H9 (cell line): ENCODE results near the gene HSPG2. TPM values are rescaled to one million over a fixed set of nuclear protein-coding genes. Genes with fewer than 3 reads are reported as not detected.

ENCODE experiments used
- DNase-seq: peaks from one replicate; pipeline ENCODE4 v3.0.0-alpha.2; 2017
- H2AFZ ChIP-seq: one replicate; pipeline ENCODE4 v1.6.1; 2013; ENCODE audit warnings: mild to moderate bottlenecking, low read length, control low read depth, moderate library complexity
- H2AK5ac ChIP-seq: 2 replicates; pipeline ENCODE4 v1.6.1; 2013; ENCODE audit warnings: low read length, control low read depth, mixed read lengths; ENCODE audit not compliant: insufficient read length
- H2BK120ac ChIP-seq: one replicate; pipeline ENCODE4 v1.6.1; 2013; ENCODE audit warnings: low read depth, mild to moderate bottlenecking, low read length, control low read depth, inconsistent platforms; ENCODE audit not compliant: poor library complexity, severe bottlenecking
- H2BK12ac ChIP-seq: 2 replicates; pipeline ENCODE4 v1.6.1; 2013; ENCODE audit warnings: low read length, control low read depth, mixed read lengths, low read depth; ENCODE audit not compliant: insufficient read length
- H2BK15ac ChIP-seq: 2 replicates; pipeline ENCODE4 v1.6.1; 2013; ENCODE audit warnings: low read depth, low read length, control low read depth
- H2BK20ac ChIP-seq: one replicate; pipeline ENCODE4 v1.6.1; 2013; ENCODE audit warnings: low read depth, mild to moderate bottlenecking, low read length, control low read depth, inconsistent platforms; ENCODE audit not compliant: poor library complexity, severe bottlenecking
- H2BK5ac ChIP-seq: 2 replicates; pipeline ENCODE4 v1.6.1; 2013; ENCODE audit warnings: low read length, control low read depth, mixed read lengths; ENCODE audit not compliant: insufficient read length
- H3K14ac ChIP-seq: 2 replicates; pipeline ENCODE4 v1.6.1; 2013; ENCODE audit warnings: low read length, control low read depth; ENCODE audit not compliant: insufficient read depth
- H3K18ac ChIP-seq: 2 replicates; pipeline ENCODE4 v1.6.1; 2013; ENCODE audit warnings: low read depth, mild to moderate bottlenecking, mixed read lengths, low read length, control low read depth; ENCODE audit not compliant: insufficient read length
- H3K23ac ChIP-seq: 2 replicates; pipeline ENCODE4 v1.6.1; 2013; ENCODE audit warnings: low read length, control low read depth, mixed read lengths, low read depth; ENCODE audit not compliant: insufficient read length
- H3K23me2 ChIP-seq: 2 replicates; pipeline ENCODE4 v1.6.1; 2013; ENCODE audit warnings: low read depth, mild to moderate bottlenecking, mixed read lengths, low read length, control low read depth; ENCODE audit not compliant: insufficient read length, poor library complexity, severe bottlenecking
- H3K27ac ChIP-seq: 2 replicates; pipeline ENCODE4 v1.5.1; 2013; ENCODE audit warnings: low read length, control low read depth, mixed read lengths, low read depth; ENCODE audit not compliant: insufficient read length
- H3K27me3 ChIP-seq: 2 replicates; pipeline ENCODE4 v1.6.1; 2013; ENCODE audit warnings: low read length, control low read depth, inconsistent platforms; ENCODE audit not compliant: insufficient read depth
- H3K4ac ChIP-seq: 2 replicates; pipeline ENCODE4 v1.6.1; 2013; ENCODE audit warnings: low read depth, mild to moderate bottlenecking, control low read depth, inconsistent platforms, low read length, moderate library complexity
- H3K4me1 ChIP-seq: 2 replicates; pipeline ENCODE4 v1.6.1; 2013; ENCODE audit warnings: low read length, control low read depth, inconsistent platforms; ENCODE audit not compliant: insufficient read depth
- H3K4me2 ChIP-seq: 2 replicates; pipeline ENCODE4 v1.6.1; 2013; ENCODE audit warnings: low read length, control low read depth, mixed read lengths; ENCODE audit not compliant: insufficient read length, insufficient read depth
- H3K56ac ChIP-seq: 2 replicates; pipeline ENCODE4 v1.6.1; 2013; ENCODE audit warnings: low read depth, mild to moderate bottlenecking, mixed read lengths, low read length, control low read depth; ENCODE audit not compliant: insufficient read length
- H3K79me1 ChIP-seq: 2 replicates; pipeline ENCODE4 v1.6.1; 2013; ENCODE audit warnings: low read depth, mild to moderate bottlenecking, moderate library complexity, low read length, control low read depth, inconsistent platforms; ENCODE audit not compliant: insufficient read depth, poor library complexity, severe bottlenecking
- H3K79me2 ChIP-seq: 2 replicates; pipeline ENCODE4 v1.6.1; 2013; ENCODE audit warnings: low read length, control low read depth, inconsistent platforms; ENCODE audit not compliant: insufficient read depth
- H3K9ac ChIP-seq: 2 replicates; pipeline ENCODE4 v1.6.1; 2013; ENCODE audit warnings: low read length, control low read depth, mixed read lengths; ENCODE audit not compliant: insufficient read length; ENCODE audit errors: extremely low read depth
- H3K9me3 ChIP-seq: one replicate; pipeline ENCODE4 v1.6.1; 2013; ENCODE audit warnings: low read depth, low read length, inconsistent platforms; ENCODE audit not compliant: control insufficient read depth
- H3T11ph ChIP-seq: one replicate; pipeline ENCODE4 v1.6.1; 2013; ENCODE audit warnings: mild to moderate bottlenecking, low read length, control low read depth, inconsistent platforms
- H4K20me1 ChIP-seq: one replicate; pipeline ENCODE4 v1.6.1; 2013; ENCODE audit not compliant: control insufficient read depth, insufficient read length, insufficient read depth
- H4K5ac ChIP-seq: 2 replicates; pipeline ENCODE4 v1.6.1; 2013; ENCODE audit warnings: low read depth, mild to moderate bottlenecking, mixed read lengths, low read length, control low read depth; ENCODE audit not compliant: insufficient read length
- H4K8ac ChIP-seq: replicated peaks from 2 replicates; pipeline ENCODE4 v1.6.1; 2013; ENCODE audit warnings: low read length, control low read depth, mixed read lengths, low read depth; ENCODE audit not compliant: insufficient read length
- H4K91ac ChIP-seq: 2 replicates; pipeline ENCODE4 v1.6.1; 2013; ENCODE audit warnings: low read depth, mild to moderate bottlenecking, moderate library complexity, mixed read lengths, low read length, control low read depth; ENCODE audit not compliant: insufficient read length
- H3K27ac Mint-ChIP-seq, 3 experiments: 2 replicates in 2 of 3; 3 replicates in 1 of 3; pipeline ENCODE4 v1.8.0; 2020 to 2021; ENCODE audit warnings: mixed read lengths in 3 of 3, mild to moderate bottlenecking in 1 of 3, moderate library complexity in 1 of 3
- H3K27me3 Mint-ChIP-seq: 2 replicates; pipeline ENCODE4 v1.8.0; 2021; ENCODE audit warnings: low read depth, mild to moderate bottlenecking, moderate library complexity, mixed read lengths
- H3K36me3 Mint-ChIP-seq, 3 experiments: 2 replicates in 2 of 3; 3 replicates in 1 of 3; pipeline ENCODE4 v1.8.0; 2020 to 2021; ENCODE audit warnings: low read depth in 3 of 3, mixed read lengths in 3 of 3; ENCODE audit not compliant: insufficient read depth in 1 of 3
- H3K4me1 Mint-ChIP-seq, 2 experiments: 2 replicates each; pipeline ENCODE4 v1.8.0; 2020; ENCODE audit warnings: mixed read lengths in 2 of 2
- H3K4me3 Mint-ChIP-seq, 2 experiments: 2 replicates in 1 of 2; 3 replicates in 1 of 2; pipeline ENCODE4 v1.8.0; 2020 to 2021; ENCODE audit warnings: mild to moderate bottlenecking in 2 of 2, mixed read lengths in 2 of 2, moderate library complexity in 1 of 2
- H3K9me3 Mint-ChIP-seq, 2 experiments: 2 replicates in 1 of 2; 3 replicates in 1 of 2; pipeline ENCODE4 v1.8.0; 2020; ENCODE audit warnings: mild to moderate bottlenecking in 2 of 2, mixed read lengths in 2 of 2, moderate library complexity in 1 of 2
- CTCF ChIP-seq: fragments of 200-600 bp; sonication (generic); conservative IDR thresholded peaks from 3 replicates; pipeline ENCODE4 v1.8.0; 2021; ENCODE audit warnings: antibody characterized with exemption, mild to moderate bottlenecking
- WGBS: extraction: QIAGEN DNeasy Blood & Tissue Kit; methylation state at CpG from one replicate; pipeline ENCODE4 v1.1.7; 2013; ENCODE audit warnings: missing lambda C conversion rate, low lambda C conversion rate, mixed read lengths; ENCODE audit not compliant: insufficient read length; ENCODE audit errors: extremely low coverage; 5-methylcytosine and 5-hydroxymethylcytosine counted together
- total RNA-seq: library from RNA; stranded (reverse); gene quantifications from 2 replicates; pipeline ENCODE4 v1.2.1, GENCODE V29; 2021

The HSPG2 gene
- total RNA-seq, 1 experiment from 2014 or later: 90.0 TPM

DNA sequence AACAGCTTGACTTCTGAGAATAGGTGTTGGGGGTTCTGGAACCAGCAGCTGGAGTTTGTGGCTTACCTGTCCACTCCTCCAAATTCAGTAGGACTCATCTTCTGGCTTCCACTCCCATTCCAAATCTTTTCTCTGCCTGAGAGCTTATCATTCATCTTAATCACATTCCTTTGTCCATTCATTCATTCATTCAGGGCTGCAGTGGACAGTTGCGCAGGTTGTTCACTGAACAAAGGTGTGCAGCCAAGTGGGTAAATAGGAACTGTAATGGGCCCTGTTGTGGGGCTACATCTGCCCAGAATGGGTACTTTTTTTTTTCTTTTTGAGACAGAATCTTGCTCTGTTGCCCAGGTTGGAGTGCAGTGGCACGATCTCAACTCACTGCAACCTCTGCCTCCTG, 3.4 kb upstream of the HSPG2 start:
- Histone ChIP-seq H3K27ac (no peak overlapping the region), H2AFZ (no peak overlapping the region), H4K20me1 (no peaks in the 10 kb centered on the region), H3K79me2 (peaks cover 2% of the 10 kb centered on the region; the same call in 1 of the 2 replicates), H3K4me1 (peaks cover 3% of the 10 kb centered on the region; the same call in 1 of the 2 replicates), H3K79me1 (no peaks in the 10 kb centered on the region), H3K9me3 (no peaks in the 10 kb centered on the region), H4K5ac (no peak overlapping the region), H2AK5ac (no peak overlapping the region), H4K8ac (no peak overlapping the region), H3K4ac (no peak overlapping the region), H2BK12ac (no peak overlapping the region), H3K56ac (no peak overlapping the region), H2BK20ac (no peak overlapping the region), H3T11ph (no peak overlapping the region), H3K18ac (no peak overlapping the region), H2BK5ac (no peak overlapping the region), H3K23ac (no peak overlapping the region), H3K23me2 (peaks cover 14% of the 10 kb centered on the region), H4K91ac (no peak overlapping the region), H3K4me2 (no peak overlapping the region), H3K27me3 (no peaks in the 10 kb centered on the region), H2BK120ac (no peak overlapping the region), H2BK15ac (no peak overlapping the region), H3K14ac (no peak overlapping the region), H3K9ac (no peak overlapping the region)
- H3K27me3 Mint-ChIP-seq: peaks cover 2% of the 10 kb centered on the region; the same call in 1 of the 2 replicates
- no peak for DNase-seq
- H3K27ac Mint-ChIP-seq: no peak overlapping the region
- H3K9me3 Mint-ChIP-seq: no peaks in the 10 kb centered on the region; a peak in 1 of 5 replicates
- H3K4me1 Mint-ChIP-seq: peaks cover 52 to 59% of the 10 kb centered on the region in 2 experiments
- no peaks in the 10 kb centered on the region for H3K36me3 Mint-ChIP-seq
- no peak overlapping the region for H3K4me3 Mint-ChIP-seq
- no peak for TF ChIP-seq CTCF
- no CpG with 5 or more reads among the region's 2 CpGs for WGBS
